Renal cortex interstitium (tissue), 11 donors: ENCODE results near the gene PLCXD1. TPM values are rescaled to one million over a fixed set of nuclear protein-coding genes. Genes with fewer than 3 reads are reported as not detected.
"Not testable (repeated sequence)": the region's sequence is repeated elsewhere in the genome, so short reads cannot be mapped to it uniquely, and the experiment has no call there.

Experiments
- DNase-seq, 11 donors: peaks; one replicate each; pipeline ENCODE4 v3.0.0-alpha.2; 2013; ENCODE audit warnings: low read depth in 9 of 11, low spot score in 4 of 11; ENCODE audit errors: extremely low read depth in 1 of 11
- polyA plus RNA-seq, 3 donors: library from polyadenylated mRNA; unstranded; fragments of 120-200 nt; gene quantifications; one replicate each; pipeline ENCODE4 v1.2.1, GENCODE V29; 2013; ENCODE audit not compliant: insufficient read length in 3 of 3

Gene PLCXD1
- polyA plus RNA-seq, 3 donors, result 21.5 to 41.0 (median 25.1) TPM

GRCh38 chrX:310621-311155, 29.5 kb downstream of the PLCXD1 start:
- DNase-seq, result no peak

- no peak for DNase-seq
Measured at GRCh38 chrX:311156-312129, 30.3 kb downstream of the PLCXD1 start.

GRCh38 chrX:312621-313331, 31.6 kb downstream of the PLCXD1 start:
- DNase-seq, result no peak

GRCh38 chrX:313546-313945, 32.4 kb downstream of the PLCXD1 start:
- DNase-seq, result no peak

- DNase-seq, result no peak
Measured at GRCh38 chrX:314049-314448, 32.9 kb downstream of the PLCXD1 start.

DNA sequence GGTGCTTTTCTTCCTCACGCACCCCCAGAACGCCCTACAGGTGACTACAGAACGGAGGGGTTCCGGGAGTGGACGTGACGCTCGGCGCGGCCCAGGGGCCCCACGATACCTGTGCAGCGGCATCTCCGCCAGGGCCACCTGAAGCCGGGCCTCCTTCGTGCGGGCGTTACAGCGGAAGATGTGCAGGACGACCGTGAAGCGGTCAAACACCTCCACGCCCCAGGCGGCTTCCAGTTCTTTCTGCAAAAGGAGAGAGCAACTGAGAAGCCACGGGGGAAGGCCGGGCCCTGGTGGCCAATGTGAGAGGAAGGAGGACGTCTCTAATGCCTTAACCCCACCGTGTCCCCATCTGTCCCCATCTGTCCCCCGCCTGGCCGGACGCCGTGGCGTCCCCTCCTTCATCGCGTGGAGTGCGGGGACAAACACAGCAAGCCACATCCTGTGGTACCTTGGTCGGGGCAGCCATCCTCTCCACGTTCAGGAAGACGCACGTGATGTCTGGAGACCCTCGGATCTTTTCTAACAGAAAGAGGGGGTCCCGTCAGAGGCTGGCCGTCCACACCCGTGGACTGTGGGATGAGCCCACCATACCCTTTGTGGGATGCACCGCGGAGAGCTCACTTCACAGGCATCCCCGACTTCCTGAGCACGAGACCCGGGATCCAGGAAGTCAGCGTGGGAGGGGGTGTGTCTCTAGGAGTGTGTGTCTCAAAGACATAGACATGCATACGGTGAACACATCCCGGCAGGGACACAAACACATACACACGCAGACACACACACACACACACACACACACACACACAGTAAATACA, 33.8 kb downstream of the PLCXD1 start:
- no peak for DNase-seq

DNA sequence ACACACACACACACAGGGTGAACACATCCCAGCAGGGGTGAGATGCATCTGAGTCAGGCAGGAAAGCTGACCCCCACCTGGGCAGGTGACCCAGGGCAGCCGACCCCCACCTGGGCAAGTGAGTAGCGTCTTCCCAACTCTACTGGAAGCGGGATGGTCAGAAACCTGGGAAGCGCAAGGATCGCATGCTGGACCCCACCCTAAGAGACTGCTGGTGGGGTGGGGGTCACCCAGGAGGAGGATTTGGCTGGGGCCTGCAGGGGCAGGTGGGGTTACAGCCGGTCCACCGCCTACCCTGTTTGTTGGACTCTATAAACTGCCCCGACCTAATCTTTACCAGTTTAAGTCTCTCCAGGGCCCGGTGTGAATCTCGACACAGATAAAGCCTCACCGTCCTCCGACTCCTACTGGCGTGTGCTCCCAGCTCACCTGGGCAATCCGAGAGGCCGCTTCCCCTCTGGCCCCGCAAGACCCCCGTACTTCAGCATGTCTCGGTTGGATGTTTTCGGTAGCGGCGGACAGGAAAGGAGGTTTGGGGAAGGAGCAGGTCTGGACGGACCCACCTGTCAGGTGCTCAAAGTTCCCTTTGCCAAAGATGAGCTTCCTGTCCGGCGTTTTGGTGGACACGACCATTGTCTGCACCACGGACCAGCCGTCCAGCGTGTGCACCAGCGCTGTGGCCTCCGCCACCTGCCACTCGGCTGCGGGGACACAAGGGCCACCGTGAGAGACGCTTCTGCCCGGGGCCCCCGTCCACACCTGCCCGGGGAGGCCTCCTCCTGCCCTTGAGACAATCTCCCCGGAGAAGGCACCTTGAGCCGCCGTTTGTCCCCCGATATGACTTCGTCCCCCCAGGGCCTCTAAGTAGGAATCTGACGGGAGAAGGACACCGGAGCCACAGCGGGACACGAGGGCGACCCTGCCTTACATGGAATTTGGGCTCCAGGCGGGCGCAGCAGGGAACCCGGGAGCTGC, 35.5 kb downstream of the PLCXD1 start:
- no peak for DNase-seq

- DNase-seq, result no peak
Measured at GRCh38 chrX:317424-318067, 36.4 kb downstream of the PLCXD1 start.

- DNase-seq, result peak; percentile 85 to 98 (median 93)
Measured at GRCh38 chrX:318068-318738, 37.0 kb downstream of the PLCXD1 start.

DNA sequence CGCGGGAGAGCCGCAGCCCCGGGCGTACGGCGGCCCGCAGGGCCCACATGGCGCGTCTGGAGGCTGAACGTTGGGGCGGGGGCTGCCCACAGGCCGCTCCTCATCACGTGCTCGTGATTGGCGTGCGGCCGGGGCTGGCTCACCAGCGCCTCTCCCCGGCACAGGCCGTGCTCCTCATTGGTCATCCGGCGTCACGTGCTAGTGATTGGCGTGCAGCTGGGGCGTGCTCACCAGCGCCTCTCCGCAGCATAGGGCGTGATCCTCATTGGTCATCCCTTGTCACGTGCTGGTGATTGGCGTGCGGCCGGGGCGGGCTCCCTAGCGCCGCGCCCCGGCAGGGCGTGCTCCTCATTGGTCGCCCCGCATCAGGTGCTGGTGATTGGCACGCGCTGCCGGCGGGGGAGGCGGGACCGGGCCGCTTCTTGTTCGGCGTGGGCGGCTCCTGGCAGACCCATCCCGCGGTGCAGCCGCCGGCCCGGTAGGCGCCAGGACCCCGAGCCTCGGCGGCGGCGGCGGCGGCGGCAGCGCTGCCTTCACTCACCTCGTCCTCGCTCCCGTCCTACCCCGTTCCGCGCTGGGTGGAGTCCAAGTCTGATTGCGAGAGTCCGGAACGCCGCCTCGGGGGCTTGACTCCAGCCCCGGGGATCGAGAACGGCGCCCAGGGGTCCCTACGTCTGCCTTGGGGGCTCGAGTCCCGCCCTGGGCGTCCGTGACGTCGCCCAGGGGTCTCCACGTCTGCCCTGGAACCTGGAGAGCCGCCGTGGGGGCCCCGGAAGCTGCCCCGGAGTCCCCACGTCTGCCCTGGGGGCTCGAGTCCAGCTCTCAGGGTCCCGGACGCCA, 37.8 kb downstream of the PLCXD1 start, which contains the start of gene GTPBP6:
TSS of gene GTPBP6 (minus strand) at position 58 of the 840 bp plus-strand sequence. CDS start at position 49, 9 bp downstream.
- DNase-seq, result peak; percentile 97 to 100 (median 99)

- DNase-seq, result no peak
Measured at GRCh38 chrX:319579-320125, 38.5 kb downstream of the PLCXD1 start.

- DNase-seq, result no peak
Measured at GRCh38 chrX:320126-320783, 39.1 kb downstream of the PLCXD1 start.

DNA sequence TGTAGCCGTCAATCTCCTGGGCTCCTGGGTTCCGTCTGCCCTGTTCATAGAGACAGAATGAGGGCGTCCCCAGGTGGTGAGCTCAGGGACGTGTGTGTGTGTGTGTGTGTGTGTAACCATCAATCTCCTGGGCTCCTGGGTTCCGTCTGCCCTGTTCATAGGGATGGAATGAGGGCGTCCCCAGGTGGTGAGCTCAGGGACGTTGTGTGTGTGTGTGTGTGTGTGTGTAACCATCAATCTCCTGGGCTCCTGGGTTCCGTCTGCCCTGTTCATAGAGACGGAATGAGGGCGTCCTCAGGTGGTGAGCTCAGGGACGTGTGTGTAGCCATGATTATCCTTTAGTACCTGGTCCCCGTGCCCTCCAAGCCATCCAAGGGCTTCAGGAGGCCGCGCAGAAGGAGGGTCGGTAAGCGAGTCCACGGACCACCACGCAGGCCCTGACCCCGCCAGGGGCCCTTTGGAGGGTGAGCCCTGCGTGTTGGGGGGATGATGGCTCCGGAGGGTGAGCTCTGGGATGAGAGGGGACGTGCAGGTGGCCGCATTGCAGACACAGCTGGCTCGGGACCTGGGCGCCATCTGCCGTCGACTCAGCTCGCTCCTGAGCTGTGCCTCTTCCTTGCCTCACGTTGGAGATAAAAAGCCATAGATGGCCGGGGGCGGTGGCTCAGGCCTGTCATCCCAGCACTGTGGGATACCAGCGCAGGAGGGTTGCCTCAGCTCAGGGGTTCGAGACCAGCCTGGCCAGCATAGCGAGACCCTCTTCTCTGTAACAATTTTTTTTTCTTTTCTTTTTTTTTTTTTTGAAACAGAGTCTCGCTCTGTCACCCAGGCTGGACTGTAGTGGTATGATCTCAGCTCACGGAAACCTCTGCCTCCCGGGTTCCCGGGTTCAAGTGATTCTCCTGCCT, 42.8 kb downstream of the PLCXD1 start:
- DNase-seq, result peak in 1 of 11 donors; percentile 53

DNA sequence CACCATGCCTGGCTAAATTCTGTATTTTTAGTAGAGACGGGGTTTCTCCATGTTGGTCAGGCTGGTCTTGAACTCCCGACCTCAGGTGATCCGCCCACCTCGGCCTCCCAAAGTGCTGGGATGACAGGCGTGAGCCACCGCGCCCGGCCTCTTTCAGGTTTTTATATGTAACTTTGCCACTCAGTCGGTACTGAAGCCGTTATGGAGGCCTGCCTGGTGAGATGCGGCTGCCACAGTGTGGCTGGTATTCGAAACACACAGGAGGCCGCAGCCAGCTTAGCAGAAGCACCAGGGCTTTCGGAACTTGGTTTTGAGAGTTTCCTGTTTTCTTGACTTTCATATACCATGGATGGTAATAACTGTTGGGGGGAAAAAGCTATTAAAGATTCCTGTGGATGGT, 43.5 kb downstream of the PLCXD1 start:
- DNase-seq, result not testable (repeated sequence)
